GM12864 (cell line): Measurements from ENCODE around the gene DNAJC1.

Source experiments
- DNase-seq: peaks from one replicate; pipeline ENCODE4 v3.0.0-alpha.2; 2011; ENCODE audit warnings: low read depth
- H3K4me3 ChIP-seq: 2 replicates; pipeline ENCODE4 v1.5.1; 2011; ENCODE audit warnings: mild to moderate bottlenecking, low read depth, low read length, control low read depth
- CTCF ChIP-seq: IDR thresholded peaks from 2 replicates; pipeline ENCODE4 v1.5.1; 2011; ENCODE audit warnings: low read depth, mild to moderate bottlenecking, moderate library complexity, low read length, control low read depth, inconsistent platforms; ENCODE audit errors: missing control alignments

The DNAJC1 gene

GRCh38 chr10:21801609-21802008, 201.9 kb downstream of the DNAJC1 start:
- DNase-seq: no peak
- TF ChIP-seq CTCF: no peak
- no peak overlapping the region for H3K4me3 ChIP-seq

GRCh38 chr10:21797984-21798765, 205.4 kb downstream of the DNAJC1 start:
- DNase-seq: no peak
- no peak for TF ChIP-seq CTCF
- no peak overlapping the region for H3K4me3 ChIP-seq

GRCh38 chr10:21797533-21797932, 206.0 kb downstream of the DNAJC1 start:
- no peak for TF ChIP-seq CTCF
- H3K4me3 ChIP-seq: no peak overlapping the region

DNA sequence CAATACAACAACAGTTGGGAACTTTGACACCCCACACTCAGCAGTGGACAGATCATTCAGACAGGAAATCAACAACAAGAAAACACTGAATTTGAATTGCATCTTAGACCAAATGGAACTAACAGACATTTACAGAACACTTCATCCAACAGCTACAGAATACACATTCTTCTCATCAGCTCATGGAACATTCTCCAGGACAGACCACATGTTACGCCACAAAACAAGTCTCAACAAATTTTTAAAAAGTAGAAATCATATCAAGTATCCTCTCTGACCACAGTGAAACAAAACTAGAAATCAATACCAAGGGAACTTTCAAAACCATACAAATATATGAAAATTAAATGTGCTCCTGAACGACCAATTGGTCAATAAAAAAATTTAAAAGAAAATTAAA, 212.3 kb downstream of the DNAJC1 start:
- DNase-seq: no peak
- no peak for TF ChIP-seq CTCF
- H3K4me3 ChIP-seq: no peak overlapping the region

More at GRCh38 chr10:21797533-21797932, 206.0 kb downstream of the DNAJC1 start:
- DNase-seq: no peak

DNA sequence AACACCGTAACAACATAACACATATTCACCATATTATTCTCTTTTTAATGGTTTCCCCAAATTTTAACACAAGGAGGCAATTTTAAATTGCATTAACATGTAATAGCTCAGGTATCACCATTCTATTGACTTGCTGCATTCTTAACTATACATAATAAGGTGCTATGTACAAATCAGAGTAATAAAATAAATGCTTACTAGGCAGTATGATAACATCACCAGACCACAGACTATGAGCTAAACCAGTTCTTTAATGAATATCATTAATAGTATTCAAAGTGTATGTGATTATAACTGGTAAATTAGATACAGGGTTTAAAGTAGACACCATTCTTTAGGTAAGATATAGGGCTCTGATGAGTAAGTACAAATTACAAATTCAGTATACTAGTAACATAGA, 226.6 kb downstream of the DNAJC1 start:
- no peak for DNase-seq
- TF ChIP-seq CTCF: no peak
- H3K4me3 ChIP-seq: no peak overlapping the region

- H3K4me3 ChIP-seq: no peak overlapping the region
- DNase-seq: no peak
- no peak for TF ChIP-seq CTCF
Measured at GRCh38 chr10:21771219-21771618, 232.3 kb downstream of the DNAJC1 start.

- no peak for DNase-seq
- H3K4me3 ChIP-seq: no peak overlapping the region
- TF ChIP-seq CTCF: no peak
Measured at GRCh38 chr10:21769041-21769440, 234.5 kb downstream of the DNAJC1 start.
